ENCODE results near the gene PIEZO2.

DNA sequence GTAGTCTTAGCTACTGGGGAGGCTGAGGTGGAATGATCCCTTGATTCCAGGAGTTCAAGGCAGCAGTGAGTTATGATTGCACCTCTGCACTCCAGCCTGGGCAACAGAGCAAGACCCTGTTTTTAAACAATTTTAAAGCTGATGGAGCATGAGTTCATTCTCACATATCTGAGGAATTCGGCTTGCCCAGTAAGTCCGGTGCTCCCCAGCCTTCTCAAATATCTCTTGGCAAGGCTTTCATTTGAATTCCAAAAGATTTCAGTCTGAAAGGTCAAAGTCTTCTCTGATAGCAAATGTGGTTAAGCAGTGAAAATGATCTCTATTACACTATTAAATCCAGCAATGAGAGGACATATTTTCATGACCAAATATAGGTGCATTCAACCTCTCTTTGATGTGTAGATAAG lies 27.9 kb downstream of the PIEZO2 start:
- no peak for TF ChIP-seq CTCF (IDR thresholded peaks at IDR 0.05; ENCODE audit: insufficient read depth, low read depth, low read length)
- TF ChIP-seq EZH2 (IDR thresholded peaks at IDR 0.05; ENCODE audit: insufficient read depth, low read length): no peak
